Measurements from ENCODE around the gene PUM2. TPM values are rescaled to one million over a fixed set of nuclear protein-coding genes. Genes with fewer than 3 reads are reported as not detected.

The PUM2 gene
- total RNA-seq, 1 experiment from 2014 or later = 105 TPM

- Histone ChIP-seq H3K79me2 (ENCODE audit: insufficient read depth, low read length) (peaks cover 98% of the 10 kb centered on the region), H4K20me1 (ENCODE audit: insufficient read depth) (peaks cover 11% of the 10 kb centered on the region; the same call in 1 of the 2 replicates), H3K27me3 (ENCODE audit: insufficient read depth, low read length) (no peaks in the 10 kb centered on the region), H3K9me2 (ENCODE audit: insufficient read depth) (no peaks in the 10 kb centered on the region), H2AFZ (ENCODE audit: low read depth, low read length, poor library complexity, severe bottlenecking) (no peak overlapping the region), H3K4me1 (ENCODE audit: control insufficient read depth in 1 of 2, insufficient read depth in 2 of 2, low read length in 2 of 2) (no peaks in the 10 kb centered on the region), H3K9me3 (ENCODE audit: control insufficient read depth in 1 of 2, insufficient read depth in 1 of 2, low read depth in 1 of 2, low read length in 2 of 2) (no peaks in the 10 kb centered on the region), H3K9ac (ENCODE audit: low read length) (no peak overlapping the region), H3K4me2 (ENCODE audit: low read length) (no peak overlapping the region), H3K27ac (ENCODE audit: low read depth, low read length) (no peak overlapping the region), H3K4me3 (replicated peaks in 1 of 2; ENCODE audit: low read depth in 1 of 2, low read length in 2 of 2) (no peak overlapping the region), H3K36me3 (ENCODE audit: control insufficient read depth in 1 of 2, insufficient read depth in 2 of 2, low read length in 2 of 2) (peaks cover 14 to 27% of the 10 kb centered on the region in 2 experiments; a peak in 3 of 4 replicates)
- no peak for ATAC-seq
- intact Hi-C loops (cut with micrococcal nuclease) = no loop called here
- no peak for DNase-seq (ENCODE audit: low read depth, low spot score)
- ChIA-PET RAD21 (ENCODE audit: low non-redundant PET in 1 of 2, low total read pairs in 2 of 2, uncharacterized antibody in 2 of 2, unreplicated experiment in 2 of 2) (no interaction called here), POLR2A (interaction anchor here (0.8 kb wide), 1 partner anchor 129 kb away, joined by 3 read pairs; the partner anchor contains the start of gene RHOB), CTCF (interaction anchor here (1.5 kb wide), 1 partner anchor 9 kb away, joined by 6 read pairs; no protein-coding TSS in a partner anchor)
- no TSS peak for BruUV-seq (replicated peaks)
- TF ChIP-seq CTCF (IDR thresholded peaks at IDR 0.05 in 2 of 3, conservative IDR thresholded peaks at IDR 0.05 in 1 of 3; ENCODE audit: borderline replicate concordance in 1 of 3, insufficient read depth in 1 of 3, low read depth in 2 of 3, low read length in 2 of 3) = no peak
- no peak for TF ChIP-seq ATF3 (IDR thresholded peaks at IDR 0.05)
- TF ChIP-seq EZH2 (IDR thresholded peaks at IDR 0.05) = no peak
- no peak for TF ChIP-seq POLR2AphosphoS5 (IDR thresholded peaks at IDR 0.05; ENCODE audit: low read depth, low read length)
- no peak for TF ChIP-seq ELF1 (IDR thresholded peaks at IDR 0.05; ENCODE audit: borderline replicate concordance, low read depth)
- TF ChIP-seq ZFX (IDR thresholded peaks at IDR 0.05) = no peak
- no peak for TF ChIP-seq ZNF274 (IDR thresholded peaks at IDR 0.05; ENCODE audit: low read depth, low read length)
- no peak for TF ChIP-seq JUND (IDR thresholded peaks at IDR 0.05)
- TF ChIP-seq CEBPB (IDR thresholded peaks at IDR 0.05; ENCODE audit: low read depth) = no peak
- TF ChIP-seq CBX3 (IDR thresholded peaks at IDR 0.05; ENCODE audit: low read depth) = no peak
- no peak for TF ChIP-seq RAD21 (IDR thresholded peaks at IDR 0.05; ENCODE audit: low read depth)
- no peak for TF ChIP-seq TCF7L2 (IDR thresholded peaks at IDR 0.05; ENCODE audit: borderline replicate concordance, extremely low read depth, insufficient read depth, insufficient read length)
- no peak for TF ChIP-seq SP1 (IDR thresholded peaks at IDR 0.05; ENCODE audit: low read depth)
- TF ChIP-seq SIN3A (IDR thresholded peaks at IDR 0.05; ENCODE audit: low read depth) = no peak
- no peak for TF ChIP-seq FOSL1 (IDR thresholded peaks at IDR 0.05; ENCODE audit: low read depth)
- TF ChIP-seq REST (IDR thresholded peaks at IDR 0.05; ENCODE audit: low read depth) = no peak
- no peak for TF ChIP-seq SRF (IDR thresholded peaks at IDR 0.05; ENCODE audit: low read depth)
- TF ChIP-seq POLR2A (IDR thresholded peaks at IDR 0.05; ENCODE audit: borderline replicate concordance, extremely low read depth, insufficient read depth, insufficient read length) = no peak
- no peak for TF ChIP-seq MAX (IDR thresholded peaks at IDR 0.05)
Measured at GRCh38 chr2:20317197-20317596, 33.4 kb downstream of the PUM2 start.

Measured in HCT116 (cell line).